HK-2 (cell line): ENCODE results near the gene MVD.

Source experiments
- DNase-seq: peaks from one replicate; pipeline ENCODE4 v3.0.0-alpha.2; 2018; ENCODE audit not compliant: unreplicated experiment

Gene MVD, protein sequence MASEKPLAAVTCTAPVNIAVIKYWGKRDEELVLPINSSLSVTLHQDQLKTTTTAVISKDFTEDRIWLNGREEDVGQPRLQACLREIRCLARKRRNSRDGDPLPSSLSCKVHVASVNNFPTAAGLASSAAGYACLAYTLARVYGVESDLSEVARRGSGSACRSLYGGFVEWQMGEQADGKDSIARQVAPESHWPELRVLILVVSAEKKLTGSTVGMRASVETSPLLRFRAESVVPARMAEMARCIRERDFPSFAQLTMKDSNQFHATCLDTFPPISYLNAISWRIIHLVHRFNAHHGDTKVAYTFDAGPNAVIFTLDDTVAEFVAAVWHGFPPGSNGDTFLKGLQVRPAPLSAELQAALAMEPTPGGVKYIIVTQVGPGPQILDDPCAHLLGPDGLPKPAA

DNA sequence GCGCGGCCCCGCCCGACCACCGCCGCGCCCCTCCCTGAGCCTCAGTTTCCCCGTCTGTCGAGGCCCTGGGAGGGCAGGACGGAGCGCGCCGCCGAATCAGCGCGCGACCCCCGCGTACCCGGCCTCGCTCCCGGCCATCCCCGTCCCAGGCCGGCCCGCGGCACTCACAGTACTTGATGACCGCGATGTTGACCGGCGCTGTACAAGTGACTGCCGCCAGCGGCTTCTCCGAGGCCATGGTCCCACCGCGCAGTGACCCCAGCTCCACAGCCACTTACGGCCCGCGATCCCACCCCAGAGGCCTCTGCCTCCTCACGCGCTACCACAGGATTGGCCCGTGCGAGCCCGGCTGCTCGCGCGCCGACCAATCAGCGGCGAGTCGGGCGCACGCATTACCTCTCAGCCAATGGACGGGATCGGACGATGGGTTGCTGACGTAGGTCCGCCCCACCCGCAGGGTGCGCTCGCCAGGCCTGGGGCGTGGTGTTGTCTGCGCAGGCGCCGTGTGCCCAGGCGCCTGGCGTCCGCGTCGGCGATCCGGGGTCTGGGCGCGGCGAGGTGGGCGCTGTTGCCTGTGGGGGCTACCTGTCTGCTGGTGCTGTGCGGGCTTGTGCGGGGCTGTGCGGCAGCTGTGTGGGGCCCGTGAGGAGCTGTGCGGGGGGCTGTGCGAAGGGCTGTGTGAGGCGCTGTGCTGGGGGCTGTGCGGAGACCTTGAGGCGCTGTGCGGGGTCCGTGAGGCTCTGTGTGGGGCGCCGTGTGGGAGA, at the start of gene MVD:
Gene MVD (minus strand): TSS at position 249 of the 764 bp plus-strand sequence. CDS start 11 bp downstream, at position 238.
- DNase-seq, result peak; percentile 98

DNA sequence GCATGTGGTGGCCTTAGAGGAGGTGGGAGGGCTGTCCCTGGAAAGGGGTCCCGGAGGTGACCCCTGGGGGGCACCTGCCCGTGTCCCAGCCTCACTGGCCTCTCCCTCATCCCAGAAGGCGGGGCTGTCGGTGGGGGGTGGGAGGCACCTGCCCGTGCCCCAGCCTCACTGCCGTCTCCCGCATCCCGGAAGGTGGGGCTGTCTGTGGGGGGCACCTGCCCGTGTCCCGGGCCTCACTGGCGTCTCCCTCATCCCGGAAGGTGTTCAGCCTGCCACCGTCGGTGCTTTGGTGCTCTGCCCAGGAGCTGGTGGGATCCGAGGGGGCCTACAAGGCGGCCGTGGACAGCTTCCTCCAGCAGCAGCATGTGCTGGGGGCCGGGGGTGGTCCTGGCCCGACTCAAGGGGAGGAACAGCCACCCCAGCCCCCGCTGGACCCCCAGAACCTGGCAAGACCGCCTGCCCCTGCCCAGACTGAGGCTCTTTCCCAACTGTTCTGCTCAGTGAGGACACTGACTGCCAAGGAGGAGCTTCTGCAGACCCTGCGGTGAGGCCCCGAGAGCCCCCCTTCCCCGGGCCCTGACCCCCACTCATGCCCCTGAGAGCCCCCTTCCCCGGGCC, 49.6 kb upstream of the MVD start:
- no peak for DNase-seq

DNA sequence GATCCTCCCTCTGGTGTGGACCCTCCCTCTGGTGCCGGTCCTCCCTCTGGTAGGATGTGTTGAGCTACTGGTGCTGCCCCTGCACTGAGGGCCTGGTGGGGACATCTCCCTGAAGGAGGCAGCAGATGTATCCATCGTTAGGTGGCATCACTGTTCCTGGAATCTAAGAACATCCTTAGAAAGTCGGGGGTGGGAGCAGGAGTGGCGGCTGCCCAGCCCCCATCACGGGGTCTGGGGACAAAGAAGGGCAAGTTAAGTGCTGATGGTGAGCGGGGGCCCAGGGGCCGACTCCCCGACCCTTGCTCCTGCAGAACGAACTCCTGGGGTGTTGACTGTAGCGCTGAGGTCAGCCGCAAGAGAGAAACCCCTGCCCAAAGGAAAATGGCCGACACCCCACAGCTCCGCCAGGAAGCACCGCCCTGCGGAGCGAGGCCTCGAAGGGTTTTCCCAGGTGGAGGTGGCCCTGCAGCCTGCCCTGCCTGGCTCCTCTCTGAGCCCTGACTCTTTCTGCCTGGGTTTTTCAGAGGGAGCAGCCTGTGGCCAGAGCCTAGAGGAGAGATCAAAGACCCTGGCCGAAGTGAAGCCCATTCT, 49.0 kb upstream of the MVD start:
- DNase-seq, result no peak

DNA sequence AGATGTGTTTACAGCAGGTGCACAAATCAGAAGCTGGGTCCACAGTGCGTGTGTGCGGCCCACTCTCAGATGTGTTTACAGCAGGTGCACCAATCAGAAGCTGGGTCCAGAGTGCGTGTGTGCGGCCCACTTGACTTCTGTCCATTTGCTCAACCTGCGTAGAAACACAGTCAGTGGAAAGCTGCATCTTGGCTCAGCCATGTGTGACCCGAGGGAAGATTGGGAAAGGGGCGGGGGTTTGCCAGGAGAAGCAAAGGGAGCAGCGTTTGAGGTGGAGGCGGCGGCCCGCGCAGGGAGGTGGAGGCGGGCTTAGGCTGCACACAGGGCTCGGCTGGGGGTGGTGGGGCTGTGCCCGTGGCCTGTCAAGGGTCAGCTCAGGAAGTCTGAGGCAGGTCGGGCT, 47.7 kb upstream of the MVD start:
- DNase-seq, result no peak

DNA sequence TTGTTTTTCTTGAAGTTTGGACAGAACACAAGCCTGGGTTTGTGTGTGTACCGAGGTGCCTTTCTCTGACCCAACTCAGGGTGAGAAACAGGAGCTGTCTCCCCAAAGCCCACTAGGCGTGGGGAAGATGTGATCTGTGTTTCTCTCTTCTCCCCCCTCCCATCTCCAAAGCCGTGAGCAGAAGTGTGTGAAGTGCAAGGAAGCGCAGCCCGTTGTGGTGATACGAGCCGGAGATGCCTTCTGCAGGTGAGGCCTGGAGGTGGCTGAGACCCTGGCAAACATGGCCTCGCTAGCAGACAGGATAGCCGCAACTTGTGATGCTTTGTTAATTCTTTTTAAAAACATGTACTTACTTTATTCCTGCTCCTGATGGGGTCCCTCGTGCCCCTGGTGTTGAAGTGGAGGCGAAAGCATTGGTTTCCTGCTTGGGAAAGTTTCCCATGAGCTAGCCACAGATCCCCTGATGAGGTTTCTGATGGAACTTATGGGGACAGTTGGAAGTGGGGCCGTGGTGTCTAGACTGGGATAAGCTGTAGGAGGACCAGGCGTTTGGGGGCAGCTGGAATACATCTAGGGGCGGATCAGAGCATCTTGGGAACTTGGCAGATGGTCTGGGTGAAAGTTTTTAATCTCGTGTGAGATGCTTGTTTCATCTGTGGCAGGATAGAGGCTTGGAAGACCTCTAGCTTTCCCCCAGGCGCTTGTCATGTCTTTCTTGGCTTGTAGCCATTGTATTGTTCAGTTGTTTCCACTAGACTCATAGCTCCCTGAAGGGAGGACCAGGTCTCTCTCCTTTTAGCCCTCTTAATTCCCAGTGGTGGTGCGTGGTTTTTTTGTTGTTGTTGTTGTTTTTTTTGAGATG, 44.3 kb upstream of the MVD start:
- no peak for DNase-seq

DNA sequence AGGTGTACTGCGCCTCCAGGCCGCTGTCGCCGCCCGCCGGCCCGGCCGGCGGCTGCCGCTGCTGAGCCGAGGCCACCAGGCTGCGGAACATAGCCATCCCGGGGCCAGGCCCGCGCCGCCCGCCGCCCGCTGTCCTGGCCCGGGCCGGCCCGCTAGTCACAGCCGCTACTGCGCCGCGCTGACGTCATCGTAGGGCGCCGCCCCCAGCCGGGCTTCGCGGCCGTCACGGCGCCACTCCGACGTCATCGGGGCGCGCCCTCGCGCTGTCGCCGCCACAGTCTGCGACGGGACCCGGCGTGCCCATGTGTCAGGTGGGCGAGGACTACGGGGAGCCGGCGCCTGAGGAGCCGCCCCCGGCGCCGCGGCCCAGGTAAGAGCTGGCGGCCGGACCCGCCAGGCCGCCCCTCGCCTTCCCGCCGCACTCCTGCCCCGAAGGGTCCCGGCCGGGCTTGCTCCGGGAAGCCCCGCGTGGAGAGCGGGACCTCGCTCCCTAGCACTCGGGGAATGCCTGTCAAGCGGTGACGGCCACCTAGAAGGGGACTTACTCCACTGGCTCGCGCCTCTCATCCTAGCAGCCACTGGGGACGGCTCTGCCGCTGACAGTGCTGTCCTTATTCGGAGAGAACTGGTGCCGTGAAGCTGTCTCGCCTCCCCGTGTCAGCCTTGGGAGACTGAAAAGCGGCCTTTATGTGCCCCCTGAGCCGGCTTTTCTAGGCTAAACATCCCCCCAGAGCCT, 43.5 kb upstream of the MVD start, which contains the start of the genes CTU2 and RNF166:
Gene CTU2 (plus strand): TSS at position 275 of the 736 bp plus-strand sequence. CDS start 28 bp downstream, at position 303.
Gene RNF166 (minus strand): TSS at position 180 of the 736 bp plus-strand sequence. CDS start 83 bp downstream, at position 97.
- peak; percentile 80 for DNase-seq

DNA sequence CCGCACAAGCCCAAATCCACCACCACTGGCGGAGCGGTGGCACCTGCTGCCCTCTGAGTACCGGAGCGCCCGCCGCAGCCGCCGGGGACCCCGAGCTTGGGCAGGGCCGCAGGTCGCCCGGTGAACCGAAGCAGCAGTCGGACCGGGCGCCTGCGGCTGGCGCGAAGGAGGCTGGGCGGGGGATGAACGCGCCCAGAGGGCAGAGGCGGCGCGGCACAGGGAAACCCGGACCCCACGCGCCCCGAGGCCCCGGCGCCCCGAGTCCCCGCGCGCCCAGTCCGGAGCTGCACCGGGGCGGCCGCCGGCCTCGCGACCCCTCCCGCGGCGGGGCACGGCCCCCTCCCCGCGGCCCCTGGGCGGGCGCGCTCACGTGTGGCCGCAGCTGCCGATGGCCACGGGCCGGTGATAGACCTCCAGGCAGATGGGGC, 42.9 kb upstream of the MVD start:
- no peak for DNase-seq

DNA sequence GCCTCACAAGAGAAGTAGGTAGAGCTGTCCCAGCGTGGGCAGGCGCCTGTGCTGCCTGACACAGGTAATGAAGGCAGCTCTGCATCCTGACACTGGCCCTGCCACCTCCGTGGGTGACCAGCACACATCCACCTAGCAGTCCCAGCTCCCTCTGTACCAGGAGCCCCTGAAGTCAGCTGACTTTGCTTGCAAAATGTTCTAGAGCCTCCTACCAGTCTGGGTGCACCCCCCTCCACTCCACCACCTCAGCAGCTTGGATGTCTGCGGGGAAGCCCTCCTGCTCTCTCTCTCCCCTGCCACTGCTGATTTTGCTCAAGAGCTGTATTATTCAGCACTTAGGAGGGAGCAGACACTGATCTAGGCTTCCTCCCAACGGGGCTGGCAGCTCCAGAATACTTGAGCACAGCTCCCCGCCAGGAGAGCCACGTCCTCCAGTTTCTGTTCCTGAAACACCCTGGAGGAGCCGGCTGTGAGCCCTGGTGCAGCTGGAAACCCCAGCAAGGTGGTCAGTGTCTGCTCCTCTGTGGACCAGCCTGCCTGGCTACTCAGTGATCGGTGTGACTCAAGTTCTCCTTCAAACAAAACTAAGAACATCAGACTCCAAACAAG, 42.3 kb upstream of the MVD start:
- DNase-seq, result no peak

DNA sequence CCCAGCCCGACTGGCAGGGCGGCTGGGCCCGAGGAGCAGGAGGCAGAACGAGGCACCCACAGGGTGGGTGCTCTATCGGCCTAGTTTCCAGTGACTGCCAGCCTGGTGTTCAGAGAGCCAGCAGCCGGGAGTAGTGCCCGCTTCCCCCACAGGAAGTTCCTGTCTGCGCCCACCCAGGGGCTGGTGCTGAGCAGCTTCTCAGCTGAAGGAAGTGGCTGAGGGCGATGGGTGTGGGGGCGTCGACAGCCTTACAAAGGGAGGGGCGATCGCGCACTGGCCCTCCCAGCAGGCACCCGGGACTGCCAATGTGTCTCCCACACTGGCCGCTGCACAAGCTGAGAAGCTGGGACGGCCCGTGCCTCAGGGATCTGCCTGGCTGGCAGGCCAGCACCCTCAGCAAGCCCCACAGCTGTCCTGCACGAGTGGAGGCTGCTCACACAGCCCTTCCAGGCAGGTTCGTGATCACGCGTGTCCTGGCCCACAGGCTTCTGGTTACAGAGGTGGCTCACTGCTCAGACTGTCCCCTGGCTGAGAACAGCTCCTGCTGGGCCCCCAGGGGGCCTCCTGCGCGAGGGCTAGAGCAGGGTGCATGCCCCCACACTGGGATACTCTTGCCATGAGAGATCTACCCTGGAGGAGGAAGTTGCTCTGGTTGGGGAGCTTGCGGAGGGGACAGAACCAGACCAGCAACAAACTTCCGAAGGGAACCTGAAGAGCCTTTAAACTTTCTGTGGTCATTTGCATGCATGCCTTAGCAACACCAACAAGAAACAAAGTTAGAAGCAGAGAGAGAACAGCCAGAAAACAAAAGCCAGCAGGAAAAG, 40.8 kb upstream of the MVD start:
- DNase-seq, result no peak

DNA sequence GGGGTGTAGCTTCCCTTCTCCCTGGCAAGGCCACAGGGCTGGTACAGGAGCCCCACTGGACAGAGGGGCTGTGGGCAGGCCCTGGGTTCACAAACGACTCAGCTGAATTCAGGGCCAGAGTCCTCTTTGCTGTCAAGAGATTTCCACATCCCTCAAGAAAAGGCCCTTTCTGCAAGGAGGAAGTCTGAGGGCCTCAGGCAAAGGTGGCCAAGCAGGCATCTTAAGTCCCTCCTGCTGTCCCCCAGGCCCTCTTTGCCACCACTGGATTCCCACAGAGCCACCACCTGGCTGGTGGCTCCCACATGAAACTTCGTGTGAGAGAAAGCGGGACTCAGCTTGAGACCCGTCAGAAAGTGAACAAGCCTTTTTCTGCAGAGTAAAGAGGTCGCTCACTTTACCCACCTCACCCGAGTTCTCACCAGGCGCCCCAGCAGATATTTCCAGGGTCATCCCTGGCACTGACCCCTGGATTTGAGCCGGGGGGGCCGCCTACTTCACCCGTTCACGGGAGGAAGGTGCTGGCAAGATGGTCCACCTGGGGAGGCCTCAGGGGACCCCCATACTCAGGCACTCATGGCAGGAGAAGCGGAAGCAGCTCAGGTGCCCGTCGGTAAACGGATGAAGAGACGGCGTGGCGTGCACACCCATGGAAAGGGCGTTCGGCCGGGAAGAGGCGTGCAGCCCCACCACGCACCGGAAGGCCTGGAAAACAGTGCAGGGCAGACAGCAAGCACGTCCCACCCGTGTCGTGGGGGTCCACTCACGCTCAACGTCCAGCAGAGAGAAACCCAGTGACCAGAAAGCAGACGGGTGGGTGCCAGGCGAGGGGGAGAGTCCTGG, 39.7 kb upstream of the MVD start:
- no peak for DNase-seq

DNA sequence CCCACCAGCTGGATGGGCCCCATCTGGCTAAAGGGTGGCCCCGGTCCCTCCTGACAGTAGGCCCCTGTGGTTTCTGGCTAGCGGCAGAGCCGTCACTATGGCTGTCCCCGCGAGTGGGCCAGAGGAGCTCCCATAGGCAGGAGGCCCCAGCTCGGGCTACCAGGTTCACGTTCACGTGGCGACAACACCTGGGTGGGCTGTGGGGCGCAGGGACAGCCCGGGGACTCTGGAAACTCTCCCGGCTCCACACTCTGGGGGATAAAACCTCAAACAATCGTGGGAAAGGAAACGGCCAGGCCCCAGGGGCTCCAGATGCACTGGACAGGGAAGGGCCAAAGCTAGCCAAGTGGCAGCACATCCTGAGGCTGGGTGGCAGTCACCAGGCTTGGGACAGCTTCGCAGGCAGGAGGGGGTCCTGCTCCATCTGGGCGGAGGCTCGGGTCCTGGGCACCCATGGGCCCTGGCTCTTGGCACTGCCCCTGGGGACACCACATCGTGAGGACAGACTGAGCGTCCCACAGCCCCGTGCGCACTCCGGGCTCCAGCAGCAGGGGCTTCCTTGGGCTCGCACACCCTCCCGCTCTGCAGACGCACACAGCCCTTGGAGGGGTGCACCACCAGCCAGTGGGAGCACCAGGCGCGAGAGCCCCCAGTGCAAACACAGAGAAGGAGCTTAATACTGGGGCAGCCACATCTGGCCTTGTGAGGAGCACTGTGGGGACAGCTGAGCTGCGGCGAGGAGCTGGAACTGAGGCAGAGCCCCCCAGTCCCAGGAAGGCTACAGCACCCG, 38.9 kb upstream of the MVD start:
- DNase-seq, result no peak

DNA sequence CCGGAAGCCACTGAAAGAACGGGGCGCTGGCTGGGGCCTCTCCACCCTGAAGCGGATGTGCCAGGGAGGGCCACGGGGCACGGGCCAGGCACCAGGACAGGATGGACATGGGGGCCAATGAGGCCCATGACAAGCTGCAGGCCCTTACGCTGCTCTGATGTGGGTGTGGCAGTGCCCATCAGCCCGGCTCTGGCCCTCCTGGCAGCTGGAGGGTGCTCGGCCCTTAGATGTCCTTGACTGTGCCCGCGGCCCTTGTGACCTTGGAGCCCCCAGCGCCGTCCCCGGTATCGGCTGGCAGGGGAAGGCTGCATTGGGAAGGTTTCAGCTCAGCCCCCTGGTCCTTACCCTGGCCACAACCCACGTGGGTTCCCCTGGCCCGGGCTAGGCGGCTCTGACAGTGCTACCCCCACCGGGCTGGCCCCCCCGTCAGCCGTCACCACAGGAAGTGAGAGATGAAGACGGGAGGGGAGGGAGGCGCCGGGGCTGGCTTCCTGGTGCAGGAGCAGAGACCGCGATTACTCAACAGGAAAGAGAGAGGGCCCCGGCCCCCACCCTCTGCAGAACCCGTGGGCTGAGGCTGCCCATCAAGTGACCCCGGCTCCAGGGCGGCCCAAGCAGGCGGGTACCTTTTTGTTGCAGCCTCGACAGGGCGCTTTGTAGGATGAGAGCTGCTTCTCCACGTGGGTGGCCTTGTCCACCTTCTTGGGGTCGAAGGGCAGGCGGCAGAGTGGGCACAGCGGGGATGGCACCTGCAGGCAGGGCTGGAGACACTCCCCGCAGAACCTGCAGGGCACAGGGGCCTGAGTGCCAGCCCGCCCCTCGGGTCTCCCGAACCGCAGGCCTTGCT, 38.0 kb upstream of the MVD start:
- peak; percentile 71 for DNase-seq

DNA sequence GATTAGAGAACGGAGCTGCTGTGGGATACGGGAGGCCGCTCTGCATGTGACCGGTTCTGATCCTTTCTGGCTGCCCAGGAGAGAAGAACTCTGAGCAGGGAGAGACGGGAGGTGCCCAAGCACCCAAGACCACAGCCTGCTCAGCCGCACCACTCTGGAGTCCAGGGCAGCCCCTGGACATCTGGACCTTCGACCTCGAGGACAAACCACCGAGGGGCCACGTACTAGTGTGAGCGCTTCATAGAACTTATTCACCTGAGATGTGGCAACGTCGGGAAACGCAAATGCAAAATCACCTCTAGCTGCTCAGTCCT, 37.4 kb upstream of the MVD start:
- no peak for DNase-seq

DNA sequence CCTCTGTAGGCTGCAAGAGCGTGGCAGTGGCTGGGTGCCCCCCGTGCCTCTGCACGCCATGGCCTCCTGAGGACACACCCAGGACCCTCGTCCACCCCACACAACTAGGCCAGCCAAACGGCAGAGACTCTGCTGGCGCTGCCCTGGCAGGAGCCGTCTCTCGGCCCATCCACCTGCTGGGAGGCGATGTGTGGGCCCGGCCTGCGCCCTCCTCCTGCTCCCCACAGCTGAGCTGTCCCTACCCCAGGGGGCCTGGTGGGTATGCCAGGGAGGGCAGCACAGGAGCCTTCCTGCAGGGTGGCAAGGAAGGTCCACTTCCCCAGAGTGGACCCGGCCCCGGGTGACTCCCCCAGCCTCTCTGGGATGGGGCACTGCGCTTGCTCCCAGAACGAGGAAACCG, 36.3 kb upstream of the MVD start:
- no peak for DNase-seq

DNA sequence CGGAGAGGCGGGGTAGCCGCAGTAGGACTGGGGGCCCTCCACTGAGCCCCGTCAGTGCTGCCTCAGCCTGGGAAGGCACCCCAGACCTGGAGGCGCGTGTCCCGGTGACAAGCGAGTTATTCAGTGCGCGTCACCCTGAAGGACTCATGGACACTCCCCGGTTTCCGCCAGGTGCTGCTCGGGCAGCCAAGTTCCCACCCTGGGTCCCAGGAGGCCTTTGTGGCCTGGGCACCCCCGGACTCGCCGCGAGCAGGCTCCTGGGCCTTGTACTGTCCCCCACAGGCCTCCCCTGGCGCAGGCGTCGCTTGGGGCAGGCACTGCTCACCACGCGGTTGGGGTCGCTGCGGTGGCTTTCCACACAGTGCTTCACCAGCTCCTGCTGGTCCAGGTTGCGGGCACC, 35.8 kb upstream of the MVD start:
- DNase-seq, result no peak

DNA sequence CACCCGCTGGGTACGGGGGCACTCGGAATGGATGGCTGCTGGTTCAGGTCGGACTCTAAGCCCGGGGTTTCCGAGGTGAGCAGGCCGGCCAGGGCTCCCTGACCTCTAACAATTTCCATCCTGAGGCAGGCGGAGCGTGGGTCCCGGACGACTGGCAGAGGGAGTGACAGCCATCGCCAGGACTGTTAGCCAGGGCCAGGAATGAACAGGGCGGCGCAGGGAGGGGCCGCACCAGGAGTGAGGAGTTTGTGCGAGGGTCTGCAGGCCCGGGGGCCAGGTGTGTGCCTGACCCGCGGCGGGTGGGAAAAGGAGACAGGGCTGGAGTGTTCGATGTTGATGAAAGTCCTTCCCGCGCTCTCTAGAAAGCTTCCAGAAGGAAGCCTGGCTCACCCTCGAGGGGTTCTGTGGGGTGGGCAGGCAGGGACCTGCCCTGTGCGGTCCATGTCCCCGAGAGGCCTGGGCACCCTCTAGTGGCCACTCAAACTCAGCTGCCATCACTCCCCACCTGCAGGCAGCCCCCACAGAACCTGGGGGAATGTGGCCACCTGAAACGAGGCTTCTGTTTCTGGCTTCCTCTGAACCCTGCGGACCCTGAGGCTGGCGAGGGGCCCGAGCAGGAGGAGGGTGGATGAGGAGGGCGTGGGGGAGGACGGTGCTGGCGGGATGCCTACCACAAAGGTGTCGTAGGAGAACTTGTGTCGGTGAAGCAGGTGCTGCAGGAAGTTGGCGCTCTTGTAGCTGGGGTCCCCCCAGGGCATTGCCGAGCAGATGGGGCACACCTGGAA, 35.1 kb upstream of the MVD start:
- DNase-seq, result no peak
